ENCODE results near the gene EYS.
"Not testable (repeated sequence)": the region's sequence is repeated elsewhere in the genome, so short reads cannot be mapped to it uniquely, and the experiment has no call there.

The EYS gene

DNA sequence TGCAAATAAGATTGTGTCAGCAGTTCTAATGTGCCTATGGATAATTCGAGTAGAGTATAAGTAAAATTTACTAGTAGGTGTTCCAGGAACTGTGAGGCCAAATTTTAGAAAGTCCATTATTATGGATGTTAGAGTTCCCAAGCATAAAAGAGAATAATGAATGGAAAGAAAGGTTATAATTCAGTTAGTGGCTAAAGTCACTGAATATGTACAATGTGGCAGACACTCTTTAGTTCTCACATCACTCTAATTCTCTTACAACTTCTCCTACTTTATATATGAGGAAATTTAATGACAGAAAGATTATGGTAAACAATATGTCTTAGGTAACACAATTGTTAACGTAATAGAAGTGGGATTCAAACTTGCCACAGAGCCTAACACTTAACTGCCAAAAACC lies 75.3 kb downstream of the EYS start:
- DNase-seq: no peak

- DNase-seq: not testable (repeated sequence)
These were observed 79.5 kb downstream of the EYS start for GRCh38 chr6:65627434-65627999.

- DNase-seq: no peak
These were observed 80.0 kb downstream of the EYS start for GRCh38 chr6:65627015-65627414.

- DNase-seq: no peak
These were observed 83.5 kb downstream of the EYS start for GRCh38 chr6:65623566-65623965.

GRCh38 chr6:65610746-65611145 lies 96.3 kb downstream of the EYS start:
- no peak for DNase-seq

GRCh38 chr6:65595540-65595939 lies 111.5 kb downstream of the EYS start:
- no peak for DNase-seq

- no peak for DNase-seq
These were observed 136.7 kb downstream of the EYS start for GRCh38 chr6:65570340-65570739.

GRCh38 chr6:65569505-65569904 lies 137.5 kb downstream of the EYS start:
- no peak for DNase-seq

- not testable (repeated sequence) for DNase-seq
These were observed 138.0 kb downstream of the EYS start for GRCh38 chr6:65569056-65569455.

GRCh38 chr6:65566117-65566516 lies 140.9 kb downstream of the EYS start:
- DNase-seq: no peak

DNA sequence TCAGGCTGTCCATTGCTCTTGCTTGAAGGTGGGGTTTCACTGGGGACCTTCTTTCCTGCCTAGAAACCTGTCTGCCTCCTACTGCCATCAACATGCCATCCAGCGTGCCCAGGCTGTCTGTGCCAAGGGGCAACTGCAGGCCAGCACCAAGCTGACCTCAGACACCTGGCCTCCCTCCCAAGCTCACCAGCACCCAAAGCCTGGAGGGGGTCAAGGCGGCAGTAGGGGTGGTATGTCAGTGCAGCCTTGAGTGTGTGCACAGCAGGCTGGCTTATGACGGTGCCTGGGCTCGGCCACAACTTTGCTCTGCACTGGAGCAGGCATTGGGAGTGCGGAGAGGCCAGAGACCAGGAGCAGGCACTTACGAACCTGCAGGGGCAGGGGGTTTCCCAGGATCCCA lies 149.0 kb downstream of the EYS start:
- DNase-seq: no peak

GRCh38 chr6:65557224-65557623 lies 149.8 kb downstream of the EYS start:
- no peak for DNase-seq

- DNase-seq: no peak
These were observed 160.1 kb downstream of the EYS start for GRCh38 chr6:65546894-65547293.

DNA sequence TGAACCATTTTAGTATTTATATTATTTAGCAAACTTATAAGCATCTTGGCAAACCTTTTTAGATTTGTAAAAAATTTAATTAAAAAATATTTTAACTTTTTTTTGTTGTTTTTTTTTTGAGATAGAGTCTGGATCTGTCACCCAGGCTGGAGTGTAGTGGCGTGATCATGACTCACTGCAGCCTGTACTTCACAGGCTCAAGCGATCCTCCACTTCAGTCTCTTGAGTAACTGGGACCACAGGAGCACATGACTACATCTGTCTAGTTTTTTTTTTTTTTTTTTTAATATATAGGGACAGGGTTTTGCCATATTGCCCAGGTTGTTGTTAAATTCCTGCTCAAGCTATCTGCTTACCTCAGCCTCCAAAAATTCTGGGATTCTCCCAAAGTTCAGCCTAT lies 161.1 kb downstream of the EYS start:
- no peak for DNase-seq

DNA sequence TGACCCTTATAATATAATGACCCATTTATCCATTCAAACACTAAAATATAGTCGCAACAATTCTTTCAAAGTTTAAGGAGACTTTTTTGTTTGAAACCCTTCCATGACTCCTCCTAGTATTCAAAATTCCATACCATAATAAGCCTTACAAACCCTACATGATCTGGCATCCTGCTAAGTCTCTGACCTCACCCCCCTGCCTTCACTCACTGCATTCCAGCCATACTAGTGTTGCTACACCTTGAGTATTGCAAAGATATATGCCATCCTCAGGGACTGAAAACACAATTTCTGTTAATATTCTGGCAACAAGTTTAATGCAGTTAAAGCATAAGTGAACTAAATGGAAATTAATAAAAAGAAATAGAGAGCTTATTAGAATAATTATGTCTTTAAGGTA lies 168.4 kb downstream of the EYS start:
- DNase-seq: no peak

DNA sequence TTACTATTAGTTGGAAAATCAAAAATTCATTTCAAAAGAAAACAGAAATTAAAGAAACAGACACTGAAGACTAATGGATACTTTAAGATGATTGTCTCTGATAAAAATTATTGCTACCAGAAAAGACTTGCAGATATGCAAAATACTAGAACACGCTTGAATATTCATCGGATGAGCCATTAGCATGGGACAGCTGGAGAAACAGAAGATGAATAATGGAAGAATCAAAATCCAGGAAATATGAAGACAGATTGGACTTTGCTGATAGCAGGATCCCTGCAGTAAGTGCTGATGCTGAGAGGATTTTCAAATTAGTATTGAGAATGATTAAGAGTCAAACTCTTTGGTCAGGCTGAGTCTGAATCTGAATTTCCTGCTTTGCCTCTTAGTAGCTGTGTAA lies 169.4 kb downstream of the EYS start:
- no peak for DNase-seq

DNA sequence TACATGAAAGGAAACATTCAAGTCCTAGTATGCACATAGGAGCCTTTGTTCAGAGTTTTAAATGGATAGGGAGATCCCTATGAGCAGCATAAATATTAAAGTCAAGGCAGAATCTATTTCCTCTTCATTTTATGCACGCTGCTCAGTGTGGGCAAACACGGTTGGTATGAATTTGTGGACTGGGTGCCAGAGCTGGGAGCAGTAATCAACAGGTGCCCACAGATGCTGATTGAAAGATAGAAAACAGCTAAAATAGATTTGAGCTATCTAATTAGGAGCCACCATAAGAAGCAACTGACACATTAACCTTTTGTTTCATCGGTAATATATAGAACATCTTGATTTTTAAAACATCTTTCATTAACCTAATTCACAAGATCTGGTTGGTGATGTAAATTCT lies 175.5 kb downstream of the EYS start:
- DNase-seq: no peak

DNA sequence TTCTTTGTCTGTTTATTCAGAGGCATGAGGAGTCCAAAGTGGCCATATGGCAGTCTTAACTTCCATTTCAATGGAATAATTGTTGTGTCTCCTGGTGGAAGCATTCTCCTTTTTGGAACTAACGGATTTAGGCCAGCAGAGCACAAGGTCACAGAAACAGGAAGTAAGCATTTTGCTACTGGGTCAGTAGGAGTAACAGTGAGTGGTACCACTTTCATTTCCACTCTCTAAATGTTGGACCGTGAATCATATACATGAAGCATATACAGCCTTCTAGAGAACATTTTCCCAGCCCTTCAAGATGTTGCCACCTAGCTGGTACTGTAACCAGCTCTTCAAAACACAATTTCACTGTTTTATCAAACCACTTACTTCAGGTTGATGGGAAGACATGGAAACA lies 182.8 kb downstream of the EYS start:
- no peak for DNase-seq

DNA sequence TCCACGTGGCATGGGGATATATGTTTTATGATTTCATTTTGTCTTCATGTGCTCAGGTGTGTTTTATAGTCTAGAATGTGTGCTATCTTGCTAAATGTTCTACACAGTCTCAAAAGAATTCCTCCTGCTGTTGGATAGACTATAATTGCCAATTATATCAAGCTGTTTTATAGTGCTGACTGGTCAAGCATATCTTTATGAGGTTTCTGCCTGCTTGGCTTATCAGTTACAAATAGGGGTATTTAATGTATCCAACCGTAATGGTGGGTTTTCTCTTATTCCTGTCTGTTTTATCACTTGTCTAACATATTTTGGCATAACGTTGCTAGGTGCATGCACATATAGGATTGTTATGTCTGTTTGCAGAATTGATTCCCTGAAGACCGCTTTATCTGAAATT lies 201.3 kb downstream of the EYS start:
- DNase-seq: no peak

- no peak for DNase-seq
These were observed 206.0 kb downstream of the EYS start for GRCh38 chr6:65501045-65501444.

- DNase-seq: not testable (repeated sequence)
These were observed 223.4 kb downstream of the EYS start for GRCh38 chr6:65483652-65484051.

GRCh38 chr6:65469650-65470049 lies 237.4 kb downstream of the EYS start:
- DNase-seq: no peak

DNA sequence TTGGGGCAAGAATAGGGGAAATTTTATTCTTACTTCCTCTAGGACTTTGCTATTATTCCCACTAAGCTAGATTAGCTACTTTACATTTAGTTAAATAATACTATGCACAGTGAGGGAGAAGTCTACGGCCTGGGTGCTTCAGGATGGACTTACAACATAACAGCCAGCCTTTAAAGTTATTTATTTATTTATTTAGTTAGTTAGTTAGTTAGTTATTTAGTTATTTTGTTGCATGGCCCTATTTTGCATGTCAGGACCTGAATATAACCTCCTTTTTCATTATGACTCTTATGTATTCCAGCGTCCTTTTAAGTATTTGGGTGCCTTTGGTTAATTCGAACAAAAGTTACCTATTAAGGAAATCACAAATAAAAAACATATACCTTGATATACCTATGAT lies 238.7 kb downstream of the EYS start:
- no peak for DNase-seq

DNA sequence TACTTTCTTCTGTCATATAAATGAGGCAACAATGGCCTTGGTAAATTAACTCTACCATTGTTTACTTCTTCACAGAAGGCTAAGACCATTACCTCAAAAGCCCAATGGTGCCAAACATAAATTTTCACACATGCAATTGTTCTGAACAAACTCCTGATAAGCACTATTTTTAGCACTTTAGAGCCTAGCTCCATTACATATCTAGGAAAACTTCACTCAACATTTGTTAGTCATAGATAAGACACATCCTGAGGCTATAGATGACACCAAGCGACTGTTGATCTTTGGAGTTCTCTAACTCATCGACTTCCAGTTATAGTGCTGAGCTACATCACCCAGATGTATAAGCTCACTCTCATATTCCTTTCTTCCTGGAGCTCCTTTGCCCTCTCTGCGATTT lies 245.9 kb downstream of the EYS start:
- no peak for DNase-seq

- no peak for DNase-seq
These were observed 254.7 kb downstream of the EYS start for GRCh38 chr6:65452333-65452732.

DNA sequence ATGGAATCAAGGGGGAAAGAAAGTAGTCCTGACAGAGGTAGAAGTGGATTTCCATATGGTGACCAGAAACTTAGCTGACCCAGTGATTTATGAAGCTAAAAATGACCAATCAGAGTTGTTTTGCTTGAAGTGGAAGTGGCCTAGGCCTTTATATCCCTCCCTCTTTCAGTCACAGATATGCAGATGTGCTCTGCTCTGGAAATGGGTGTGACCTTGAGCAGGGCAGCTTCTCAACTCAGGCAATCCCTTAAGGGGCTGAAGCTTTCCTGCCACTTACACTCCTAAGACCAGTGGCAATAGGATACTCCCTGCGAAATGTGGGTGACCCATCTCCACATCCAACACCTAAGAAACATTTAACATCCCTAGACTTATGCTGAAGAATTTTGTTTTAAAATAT lies 256.6 kb downstream of the EYS start:
- no peak for DNase-seq
